Caco-2 (cell line): Measurements from ENCODE around the gene C1R. TPM values are rescaled to one million over a fixed set of nuclear protein-coding genes. Genes with fewer than 3 reads are reported as not detected.

Source experiments
- BruUV-seq: library from RNA; stranded (reverse); fragments of 400-500 nt; replicated peaks from 2 replicates; lab custom pipeline; 2021; lab: Mats Ljungman, UMichigan
- CTCF ChIA-PET: fragments of 300-600 bp; sonication (Branson Sonifier 250); formaldehyde crosslinking; loops from one replicate; lab custom pipeline; 2022; ENCODE audit warnings: antibody characterized with exemption; lab: Charles Lee
- POLR2A ChIA-PET: fragments of 300-600 bp; sonication (Branson Sonifier 250); formaldehyde crosslinking; loops from one replicate; lab custom pipeline; 2022; ENCODE audit warnings: antibody characterized with exemption; lab: Charles Lee
- DNase-seq, 2 experiments: peaks; one replicate each; pipeline versions ENCODE4 v3.0.0 to v3.0.0-alpha.2; 2020 to 2022
- H3K27me3 ChIP-seq: replicated peaks from 2 replicates; pipeline ENCODE4 v1.6.0; 2011; ENCODE audit warnings: low read length; ENCODE audit not compliant: control insufficient read depth, insufficient read depth
- H3K36me3 ChIP-seq: 2 replicates; pipeline ENCODE4 v1.5.1; 2011; ENCODE audit warnings: low read length; ENCODE audit not compliant: control insufficient read depth, insufficient read depth
- H3K4me1 ChIP-seq: fragments of 250-450 bp; sonication (Bioruptor Pico); 2 replicates; pipeline ENCODE4 v1.5.1; 2020; ENCODE audit warnings: mild to moderate bottlenecking
- H3K4me3 ChIP-seq: 2 replicates; pipeline ENCODE4 v1.5.1; 2011; ENCODE audit warnings: low read depth, mild to moderate bottlenecking, control low read depth, low read length
- H3K9me3 ChIP-seq: fragments of 250-450 bp; sonication (Bioruptor Pico); 2 replicates; pipeline ENCODE4 v1.5.1; 2020; ENCODE audit warnings: mild to moderate bottlenecking, moderate library complexity
- H3K27ac Mint-ChIP-seq: one replicate; pipeline ENCODE4 v1.8.0; 2022; ENCODE audit warnings: mixed read lengths; ENCODE audit not compliant: unreplicated experiment
- H3K27me3 Mint-ChIP-seq: one replicate; pipeline ENCODE4 v1.8.0; 2022; ENCODE audit warnings: mixed read lengths; ENCODE audit not compliant: insufficient read depth, unreplicated experiment
- H3K36me3 Mint-ChIP-seq: one replicate; pipeline ENCODE4 v1.8.0; 2022; ENCODE audit warnings: mild to moderate bottlenecking, mixed read lengths; ENCODE audit not compliant: insufficient read depth, unreplicated experiment
- H3K4me1 Mint-ChIP-seq: one replicate; pipeline ENCODE4 v1.8.0; 2022; ENCODE audit warnings: low read depth, mixed read lengths; ENCODE audit not compliant: unreplicated experiment
- H3K4me3 Mint-ChIP-seq: one replicate; pipeline ENCODE4 v1.8.0; 2022; ENCODE audit warnings: mild to moderate bottlenecking, moderate library complexity, mixed read lengths; ENCODE audit not compliant: unreplicated experiment
- H3K9me3 Mint-ChIP-seq: one replicate; pipeline ENCODE4 v1.8.0; 2022; ENCODE audit warnings: mixed read lengths; ENCODE audit not compliant: unreplicated experiment
- CTCF ChIP-seq, 2 experiments: fragments of 200-600 bp in 1 of 2; IDR thresholded peaks; 1 replicate in 1 of 2; 2 replicates in 1 of 2; pipeline versions ENCODE4 v1.5.1 to v1.8.0; 2011 to 2022; ENCODE audit warnings: antibody characterized with exemption in 1 of 2, control low read depth in 1 of 2, inconsistent platforms in 1 of 2, low read depth in 1 of 2, low read length in 1 of 2, mild to moderate bottlenecking in 1 of 2, moderate library complexity in 1 of 2; ENCODE audit not compliant: insufficient read depth in 1 of 2, severe bottlenecking in 1 of 2, unreplicated experiment in 1 of 2
- intact Hi-C: fragments of 100-400 bp; cut with micrococcal nuclease; formaldehyde crosslinking; loops from one replicate; pipeline ENCODE4 v1.10.0; 2022; ENCODE audit not compliant: unreplicated experiment
- total RNA-seq: library from RNA; stranded (reverse); gene quantifications from 2 replicates; pipeline ENCODE4 v1.2.3, GENCODE V29; 2022

The C1R gene
- total RNA-seq, 1 experiment from 2014 or later = 3.9 TPM

DNA sequence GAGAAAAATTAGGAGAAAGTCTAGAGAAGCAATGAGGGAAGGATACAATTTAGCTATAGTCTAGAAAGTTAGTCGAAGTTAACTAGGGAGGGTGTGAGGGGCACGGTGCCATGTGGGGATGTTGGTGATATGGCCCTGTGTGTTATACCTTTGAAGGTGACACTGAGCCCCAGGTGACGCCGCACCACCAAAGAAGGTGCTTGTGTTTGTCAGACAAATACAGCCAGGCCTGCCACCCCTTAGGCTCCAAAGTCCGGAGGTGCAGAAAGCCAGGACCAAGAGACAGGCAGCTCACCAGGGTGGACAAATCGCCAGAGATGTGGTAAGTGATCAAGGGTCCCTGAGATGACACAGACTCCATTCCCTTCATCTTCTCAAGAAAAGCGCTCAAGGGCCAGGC lies 30.6 kb downstream of the C1R start:
- ChIA-PET POLR2A (interaction anchor here (1.5 kb wide), 1 partner anchor 46 kb away, joined by 4 read pairs; no protein-coding TSS in a partner anchor), CTCF (interaction anchor here (1.4 to 3.0 kb wide), 3 partner anchors 18 to 47 kb away, joined by 3 to 26 read pairs (median 9); partner anchors contain the start of gene C1RL)
- no peak for TF ChIP-seq CTCF (IDR thresholded peaks at IDR 0.05; ENCODE audit: insufficient read depth in 1 of 2, low read depth in 1 of 2, low read length in 1 of 2, severe bottlenecking in 1 of 2, unreplicated experiment in 1 of 2)
- Histone ChIP-seq H3K9me3 (no peaks in the 10 kb centered on the region), H3K4me1 (peaks cover 20% of the 10 kb centered on the region), H3K27me3 (no peaks in the 10 kb centered on the region), H3K36me3 (no peaks in the 10 kb centered on the region), H3K4me3 (no peak overlapping the region)
- no TSS peak for BruUV-seq
- no peak overlapping the region for H3K27ac Mint-ChIP-seq
- no peaks in the 10 kb centered on the region for H3K27me3 Mint-ChIP-seq
- peaks cover 10% of the 10 kb centered on the region for H3K9me3 Mint-ChIP-seq
- H3K4me1 Mint-ChIP-seq = peaks cover 21% of the 10 kb centered on the region
- no peak overlapping the region for H3K4me3 Mint-ChIP-seq
- no peaks in the 10 kb centered on the region for H3K36me3 Mint-ChIP-seq
- no peak for DNase-seq
- intact Hi-C loops = no loop called here

GRCh38 chr12:7061138-7061537 lies 31.1 kb downstream of the C1R start:
- TF ChIP-seq CTCF (IDR thresholded peaks at IDR 0.05; ENCODE audit: insufficient read depth in 1 of 2, low read depth in 1 of 2, low read length in 1 of 2, severe bottlenecking in 1 of 2, unreplicated experiment in 1 of 2) = no peak
- no peaks in the 10 kb centered on the region for H3K27me3 ChIP-seq
- H3K27ac Mint-ChIP-seq = no peak overlapping the region
- H3K36me3 ChIP-seq = no peaks in the 10 kb centered on the region
- H3K4me3 Mint-ChIP-seq = no peak overlapping the region
- no peak overlapping the region for H3K4me3 ChIP-seq
- ChIA-PET CTCF (interaction anchor here (0.8 to 3.0 kb wide), 5 partner anchors 18 to 147 kb away, joined by 3 to 26 read pairs (median 6); partner anchors contain the start of genes C1RL and ENO2), POLR2A (interaction anchor here (1.5 kb wide), 1 partner anchor 47 kb away, joined by 4 read pairs; no protein-coding TSS in a partner anchor)
- intact Hi-C loops = no loop called here
- H3K4me1 Mint-ChIP-seq = peaks cover 21% of the 10 kb centered on the region
- no peaks in the 10 kb centered on the region for H3K27me3 Mint-ChIP-seq
- no peaks in the 10 kb centered on the region for H3K36me3 Mint-ChIP-seq
- DNase-seq = no peak
- H3K9me3 Mint-ChIP-seq = peaks cover 10% of the 10 kb centered on the region
- H3K4me1 ChIP-seq = peaks cover 20% of the 10 kb centered on the region
- no peaks in the 10 kb centered on the region for H3K9me3 ChIP-seq
- BruUV-seq = no TSS peak

DNA sequence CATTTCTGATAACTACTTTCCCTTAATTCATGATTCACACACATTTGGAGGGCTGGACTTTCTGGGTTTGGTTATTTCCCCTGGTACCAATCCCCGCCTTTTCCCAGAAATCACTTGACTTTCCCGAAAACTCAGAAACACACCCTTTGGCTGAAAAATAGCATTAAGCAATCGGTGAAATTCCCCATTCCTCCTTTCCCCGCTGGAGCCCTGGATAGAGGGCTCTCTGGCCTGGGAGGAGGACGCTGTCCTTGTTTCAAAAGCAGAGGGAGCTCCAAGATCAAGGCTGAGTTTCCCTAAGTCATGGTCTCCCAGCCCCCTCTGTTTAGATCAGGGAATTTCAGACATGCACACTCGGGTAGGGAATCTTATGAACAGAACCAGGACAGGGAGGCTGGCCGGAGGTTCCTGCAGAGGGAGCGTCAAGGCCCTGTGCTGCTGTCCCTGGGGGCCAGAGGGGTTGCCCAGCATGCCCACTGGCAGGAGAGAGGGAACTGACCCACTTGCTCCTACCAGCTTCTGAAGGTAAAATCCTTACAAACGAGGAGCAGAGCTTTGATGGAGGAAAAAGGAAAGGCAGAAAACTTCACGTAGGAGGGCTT lies 31.8 kb downstream of the C1R start, which contains the start of gene C1S:
Gene C1S (plus strand): TSS at position 366 of the 602 bp plus-strand sequence. CDS start 1,195 bp downstream, outside the sequence.
- DNase-seq = peak; percentile 78 to 81
- no peaks in the 10 kb centered on the region for H3K27me3 Mint-ChIP-seq

More for the DNA sequence above, 31.8 kb downstream of the C1R start, which contains the start of gene C1S:
- ChIA-PET CTCF (interaction anchor here (0.6 to 3.0 kb wide), 9 partner anchors 19 to 1043 kb away, joined by 3 to 26 read pairs (median 4); partner anchors contain the start of genes C1RL and ENO2), POLR2A (interaction anchor here (1.5 kb wide), 1 partner anchor 48 kb away, joined by 4 read pairs; no protein-coding TSS in a partner anchor)
- H3K36me3 ChIP-seq = no peaks in the 10 kb centered on the region
- no peak within 1 kb of the TSS for H3K4me3 ChIP-seq
- Mint-ChIP-seq H3K27ac (peak within 1 kb of the TSS; percentile 38), H3K9me3 (peaks cover 10% of the 10 kb centered on the region), H3K4me3 (no peak within 1 kb of the TSS), H3K4me1 (peaks cover 21% of the 10 kb centered on the region), H3K36me3 (no peaks in the 10 kb centered on the region)
- no peaks in the 10 kb centered on the region for H3K9me3 ChIP-seq
- no TSS peak for BruUV-seq
- H3K4me1 ChIP-seq = peaks cover 20% of the 10 kb centered on the region
- intact Hi-C loops = loop anchor here (1.0 kb wide), 5 partner anchors 32 to 578 kb away; partner anchors contain the start of genes C1R and C1RL
- no peaks in the 10 kb centered on the region for H3K27me3 ChIP-seq
- peak; percentile 80 to 86 for TF ChIP-seq CTCF (IDR thresholded peaks at IDR 0.05; ENCODE audit: insufficient read depth in 1 of 2, low read depth in 1 of 2, low read length in 1 of 2, severe bottlenecking in 1 of 2, unreplicated experiment in 1 of 2)
